HepG2 (cell line): ENCODE measurements around the gene TMCO2. TPM values are rescaled to one million over a fixed set of nuclear protein-coding genes. Genes with fewer than 3 reads are reported as not detected.

ENCODE experiments used
- ATAC-seq: fragments of 200-7000 bp; cut with Tn5 transposase; 3 replicates; pipeline ENCODE4 v1.9.1; 2020; ENCODE audit warnings: mild to moderate bottlenecking, moderate library complexity
- BruUV-seq: library from RNA; stranded (reverse); fragments of 400-500 nt; replicated peaks from 2 replicates; lab custom pipeline; 2021; lab: Mats Ljungman, UMichigan
- CTCF ChIA-PET: fragments of 300-600 bp; formaldehyde crosslinking; extraction: SDS; loops from one replicate; lab custom pipeline; 2021; ENCODE audit warnings: low total read pairs, inconsistent platforms, low intra/inter-chr PET ratio; lab: Yijun Ruan, JAX
- POLR2A ChIA-PET: fragments of 350-600 bp; sonication (Branson Sonifier 250); formaldehyde crosslinking; loops from one replicate; lab custom pipeline; 2020; ENCODE audit warnings: antibody characterized with exemption, inconsistent platforms; lab: Yijun Ruan, JAX
- DNase-seq: peaks from one replicate; pipeline ENCODE4 v3.0.0-alpha.2; 2015; ENCODE audit warnings: low spot score
- FAIRE-seq: peaks from 3 replicates; lab custom pipeline; 2011; peaks lifted over from hg19 to GRCh38; lab: Jason Lieb, UNC
- H2AFZ ChIP-seq: one replicate; pipeline ENCODE4 v1.6.1; 2011; ENCODE audit warnings: low read length, inconsistent platforms
- H3K27ac ChIP-seq: fragments of 300-600 bp; 3 replicates; pipeline ENCODE4 v1.8.0; 2011; ENCODE audit warnings: mixed run types, mild to moderate bottlenecking, mixed read lengths, low read length, inconsistent platforms; ENCODE audit not compliant: insufficient read depth; ENCODE audit errors: extremely low read length
- H3K27me3 ChIP-seq, 2 experiments: fragments of 200-600 bp in 1 of 2; 2 replicates in 1 of 2; 3 replicates in 1 of 2; pipeline versions ENCODE4 v1.6.0 to v1.8.0; 2011; ENCODE audit warnings: low read length in 2 of 2, mild to moderate bottlenecking in 2 of 2, moderate library complexity in 2 of 2, inconsistent platforms in 1 of 2; ENCODE audit not compliant: insufficient read depth in 2 of 2, control insufficient read depth in 1 of 2
- H3K36me3 ChIP-seq, 2 experiments: fragments of 200-600 bp in 1 of 2; replicated peaks in 1 of 2; 2 replicates in 1 of 2; 3 replicates in 1 of 2; pipeline versions ENCODE4 v1.5.1 to v1.8.0; 2011; ENCODE audit warnings: low read length in 2 of 2, inconsistent platforms in 1 of 2; ENCODE audit not compliant: insufficient read depth in 2 of 2, control insufficient read depth in 1 of 2
- H3K4me1 ChIP-seq: 2 replicates; pipeline ENCODE4 v1.5.1; 2012; ENCODE audit warnings: low read length, inconsistent platforms; ENCODE audit not compliant: insufficient read depth
- H3K4me2 ChIP-seq: 2 replicates; pipeline ENCODE4 v1.6.0; 2011; ENCODE audit warnings: low read depth, low read length, inconsistent platforms
- H3K4me3 ChIP-seq, 3 experiments: fragments of 200-600 bp in 1 of 3; sonication (generic), shearing (Covaris generic) in 1 of 3; replicated peaks in 1 of 3; 2 replicates each; pipeline ENCODE4 v1.5.1; 2011 to 2016; ENCODE audit warnings: low read length in 3 of 3, inconsistent platforms in 2 of 3, low read depth in 2 of 3, mild to moderate bottlenecking in 2 of 3, control low read depth in 1 of 3, mixed read lengths in 1 of 3; ENCODE audit not compliant: insufficient read depth in 1 of 3
- H3K79me2 ChIP-seq: one replicate; pipeline ENCODE4 v1.6.1; 2011; ENCODE audit warnings: low read length, inconsistent platforms; ENCODE audit not compliant: insufficient read depth
- H3K9ac ChIP-seq: 2 replicates; pipeline ENCODE4 v1.6.0; 2011; ENCODE audit warnings: mild to moderate bottlenecking, low read depth, low read length, inconsistent platforms; ENCODE audit not compliant: insufficient read depth
- H3K9me3 ChIP-seq: 2 replicates; pipeline ENCODE4 v1.5.1; 2012; ENCODE audit warnings: mild to moderate bottlenecking, low read length
- H4K20me1 ChIP-seq: 2 replicates; pipeline ENCODE4 v1.6.0; 2011; ENCODE audit warnings: inconsistent platforms, mild to moderate bottlenecking, low read length, moderate library complexity; ENCODE audit not compliant: insufficient read depth
- BCL3 ChIP-seq: sonication (generic); formaldehyde crosslinking; IDR thresholded peaks from 2 replicates; pipeline ENCODE4 v1.5.1; 2020; ENCODE audit warnings: mild to moderate bottlenecking, missing genetic modification reagents, moderate library complexity
- DNMT1 ChIP-seq: sonication (generic); formaldehyde crosslinking; IDR thresholded peaks from 2 replicates; pipeline ENCODE4 v1.5.1; 2020; ENCODE audit warnings: mild to moderate bottlenecking, missing genetic modification reagents
- ELF3 ChIP-seq: IDR thresholded peaks from 2 replicates; pipeline ENCODE4 v1.6.1; 2016; ENCODE audit warnings: missing genetic modification reagents, missing compliant biosample characterization
- HDAC2 ChIP-seq: sonication (generic); formaldehyde crosslinking; IDR thresholded peaks from 2 replicates; pipeline ENCODE4 v1.4.0; 2020; ENCODE audit warnings: missing genetic modification reagents
- MXD4 ChIP-seq: IDR thresholded peaks from 2 replicates; pipeline ENCODE4 v1.6.1; 2016; ENCODE audit warnings: mild to moderate bottlenecking, missing biosample characterization, missing genetic modification reagents
- SALL1 ChIP-seq: sonication (generic); formaldehyde crosslinking; IDR thresholded peaks from 2 replicates; pipeline ENCODE4 v1.8.0; 2022; ENCODE audit warnings: mild to moderate bottlenecking, missing genetic modification reagents
- ZEB1 ChIP-seq: IDR thresholded peaks from 2 replicates; pipeline ENCODE4 v1.6.1; 2012; ENCODE audit warnings: mild to moderate bottlenecking, low read depth, inconsistent platforms; ENCODE audit not compliant: insufficient replicate concordance
- ZNF326 ChIP-seq: sonication (generic); formaldehyde crosslinking; IDR thresholded peaks from 2 replicates; pipeline ENCODE4 v1.4.0; 2020; ENCODE audit warnings: missing genetic modification reagents, borderline replicate concordance
- ZNF343 ChIP-seq: sonication (generic); formaldehyde crosslinking; IDR thresholded peaks from 2 replicates; pipeline ENCODE4 v1.4.0; 2020; ENCODE audit warnings: mild to moderate bottlenecking, missing genetic modification reagents
- ZNF484 ChIP-seq: sonication (generic); formaldehyde crosslinking; IDR thresholded peaks from 2 replicates; pipeline ENCODE4 v1.5.1; 2020; ENCODE audit warnings: mild to moderate bottlenecking, low read depth, missing genetic modification reagents, borderline replicate concordance
- ZNF577 ChIP-seq: sonication (generic); formaldehyde crosslinking; IDR thresholded peaks from 2 replicates; pipeline ENCODE4 v1.4.0; 2020; ENCODE audit warnings: mild to moderate bottlenecking, low read depth, missing genetic modification reagents, borderline replicate concordance
- ZNF766 ChIP-seq: sonication (generic); formaldehyde crosslinking; IDR thresholded peaks from 2 replicates; pipeline ENCODE4 v1.5.0; 2020; ENCODE audit warnings: missing genetic modification reagents, borderline replicate concordance
- ZNF883 ChIP-seq: sonication (generic); formaldehyde crosslinking; IDR thresholded peaks from 2 replicates; pipeline ENCODE4 v1.5.1; 2020; ENCODE audit warnings: mild to moderate bottlenecking, missing genetic modification reagents; ENCODE audit errors: not compliant biosample characterization
- WGBS: methylation state at CpG from one replicate; pipeline ENCODE4 v1.1.6; 2017; ENCODE audit warnings: low lambda C conversion rate; 5-methylcytosine and 5-hydroxymethylcytosine counted together
- in situ Hi-C: cut with HindIII; loops from 2 replicates; pipeline ENCODE4 v1.10.0; 2017; ENCODE audit warnings: low pct_unique_long_range_greater_than_20kb; ENCODE audit not compliant: extremely low pct_ligation_motif_present
- intact Hi-C: fragments of 100-400 bp; cut with micrococcal nuclease; formaldehyde crosslinking; loops from one replicate; pipeline ENCODE4 v1.10.0; 2022; ENCODE audit not compliant: unreplicated experiment
- polyA plus RNA-seq, 8 experiments: library from polyadenylated mRNA; depleted of rRNA in 3 of 8; stranded (reverse) in 7 of 8; unstranded in 1 of 8; fragments of >200 nt; fragmentation: Illumina TruSeq in 4 of 8; extraction: Trizol in 4 of 8; gene quantifications; 2 replicates each; pipeline versions ENCODE4 v1.2.1 to v1.2.3, GENCODE V29; 2011 to 2016; ENCODE audit warnings: low read depth in 4 of 8, missing spikeins in 1 of 8, mixed read lengths in 1 of 8; ENCODE audit not compliant: insufficient read depth in 1 of 8
- total RNA-seq, 5 experiments: library from RNA; depleted of rRNA; stranded (reverse); fragments of >200 nt; fragmentation: Illumina TruSeq; extraction: Trizol; gene quantifications; 2 replicates each; pipeline ENCODE4 v1.2.3, GENCODE V29; 2016; ENCODE audit warnings: low read depth in 1 of 5
- TF ChIP-seq, protein P1 (sequence below), 2 experiments: IDR thresholded peaks; 2 replicates each; pipeline ENCODE4 v1.6.1; 2011 to 2012; ENCODE audit warnings: low read length in 2 of 2, borderline replicate concordance in 1 of 2, low read depth in 1 of 2, mild to moderate bottlenecking in 1 of 2, moderate library complexity in 1 of 2
- TF ChIP-seq, protein P2 (sequence below): sonication (generic); formaldehyde crosslinking; IDR thresholded peaks from 2 replicates; pipeline ENCODE4 v1.8.1; 2023; ENCODE audit warnings: mild to moderate bottlenecking, missing genetic modification reagents, borderline replicate concordance

The TMCO2 gene
- total and polyA plus RNA-seq, 2 of the 13 experiments (the other 11 are each of a cell fraction or from before 2014, with no cell fraction given) = not detected

DNA sequence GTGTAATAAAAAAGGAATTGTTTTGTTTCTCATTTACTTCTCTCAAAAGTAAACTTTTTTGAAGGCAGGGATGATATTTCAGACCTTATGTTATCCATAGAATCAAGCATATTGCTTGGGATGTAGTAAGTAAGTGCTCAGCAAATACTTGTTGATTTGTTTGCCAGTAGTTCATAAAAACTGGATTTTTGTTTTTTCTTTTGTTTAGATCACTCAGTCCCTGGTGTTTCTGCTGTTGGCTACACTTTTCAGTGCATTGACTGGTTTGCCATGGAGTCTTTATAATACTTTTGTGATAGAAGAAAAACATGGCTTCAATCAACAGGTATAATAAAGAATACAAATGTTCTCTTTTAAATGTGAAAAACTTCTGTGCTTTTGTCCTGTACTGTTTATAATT is 20.5 kb downstream of the TMCO2 start (continued):
- TF ChIP-seq ZNF883 (CRISPR knock-in tag) = no peak
- no peak for TF ChIP-seq ZNF577 (CRISPR knock-in tag)
- TF ChIP-seq ZNF343 (CRISPR knock-in tag) = no peak

DNA sequence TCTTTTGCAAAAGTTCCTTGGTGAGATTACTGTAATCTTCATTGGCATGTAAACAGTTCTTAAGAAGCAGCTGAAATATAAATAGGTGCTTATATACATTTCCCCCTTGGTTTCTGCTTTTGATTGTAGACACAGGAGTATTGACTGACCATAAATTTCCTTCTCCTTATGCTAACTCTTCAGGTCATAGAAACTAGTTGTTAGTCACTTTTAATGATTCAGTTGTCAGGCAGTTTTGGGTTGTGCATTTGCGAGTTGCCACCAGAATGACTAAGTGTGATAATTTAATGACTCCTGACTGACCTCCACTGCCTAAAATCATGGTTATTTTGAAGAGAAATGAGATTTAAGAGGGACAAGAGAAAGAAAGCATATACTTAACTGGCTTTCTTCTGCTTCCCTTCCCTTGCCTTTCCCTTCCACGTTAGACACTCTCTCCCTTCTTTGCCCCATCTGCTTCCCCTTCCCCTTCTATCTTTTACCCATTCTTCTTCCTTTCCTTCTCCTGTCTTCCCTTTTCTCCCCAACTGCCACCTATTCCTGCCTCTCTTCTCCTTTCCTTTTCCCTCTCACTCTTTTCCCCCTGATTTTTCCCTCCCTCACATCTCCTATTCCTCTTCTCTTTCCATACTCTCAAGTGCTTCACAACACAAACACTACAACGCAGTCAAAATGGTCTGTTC is 22.6 kb downstream of the TMCO2 start:
- TF ChIP-seq ZNF326 (CRISPR knock-in tag) = no peak
- TF ChIP-seq DNMT1 = no peak
- no peak for TF ChIP-seq ZNF766 (CRISPR knock-in tag)
- no peak for TF ChIP-seq ZNF484 (CRISPR knock-in tag)
- TF ChIP-seq HDAC2 (CRISPR knock-in tag) = no peak
- no peak for TF ChIP-seq ZEB1
- TF ChIP-seq, protein P1, sequence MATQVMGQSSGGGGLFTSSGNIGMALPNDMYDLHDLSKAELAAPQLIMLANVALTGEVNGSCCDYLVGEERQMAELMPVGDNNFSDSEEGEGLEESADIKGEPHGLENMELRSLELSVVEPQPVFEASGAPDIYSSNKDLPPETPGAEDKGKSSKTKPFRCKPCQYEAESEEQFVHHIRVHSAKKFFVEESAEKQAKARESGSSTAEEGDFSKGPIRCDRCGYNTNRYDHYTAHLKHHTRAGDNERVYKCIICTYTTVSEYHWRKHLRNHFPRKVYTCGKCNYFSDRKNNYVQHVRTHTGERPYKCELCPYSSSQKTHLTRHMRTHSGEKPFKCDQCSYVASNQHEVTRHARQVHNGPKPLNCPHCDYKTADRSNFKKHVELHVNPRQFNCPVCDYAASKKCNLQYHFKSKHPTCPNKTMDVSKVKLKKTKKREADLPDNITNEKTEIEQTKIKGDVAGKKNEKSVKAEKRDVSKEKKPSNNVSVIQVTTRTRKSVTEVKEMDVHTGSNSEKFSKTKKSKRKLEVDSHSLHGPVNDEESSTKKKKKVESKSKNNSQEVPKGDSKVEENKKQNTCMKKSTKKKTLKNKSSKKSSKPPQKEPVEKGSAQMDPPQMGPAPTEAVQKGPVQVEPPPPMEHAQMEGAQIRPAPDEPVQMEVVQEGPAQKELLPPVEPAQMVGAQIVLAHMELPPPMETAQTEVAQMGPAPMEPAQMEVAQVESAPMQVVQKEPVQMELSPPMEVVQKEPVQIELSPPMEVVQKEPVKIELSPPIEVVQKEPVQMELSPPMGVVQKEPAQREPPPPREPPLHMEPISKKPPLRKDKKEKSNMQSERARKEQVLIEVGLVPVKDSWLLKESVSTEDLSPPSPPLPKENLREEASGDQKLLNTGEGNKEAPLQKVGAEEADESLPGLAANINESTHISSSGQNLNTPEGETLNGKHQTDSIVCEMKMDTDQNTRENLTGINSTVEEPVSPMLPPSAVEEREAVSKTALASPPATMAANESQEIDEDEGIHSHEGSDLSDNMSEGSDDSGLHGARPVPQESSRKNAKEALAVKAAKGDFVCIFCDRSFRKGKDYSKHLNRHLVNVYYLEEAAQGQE (IDR thresholded peaks at IDR 0.05; ENCODE audit: borderline replicate concordance in 1 of 2, low read depth in 1 of 2, low read length in 2 of 2) = no peak
- TF ChIP-seq SALL1 = no peak
- TF ChIP-seq, protein P2, sequence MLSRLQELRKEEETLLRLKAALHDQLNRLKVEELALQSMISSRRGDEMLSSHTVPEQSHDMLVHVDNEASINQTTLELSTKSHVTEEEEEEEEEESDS (CRISPR knock-in tag) = no peak
- TF ChIP-seq BCL3 (CRISPR knock-in tag) = no peak
- no peak for TF ChIP-seq MXD4 (CRISPR knock-in tag)
- TF ChIP-seq ELF3 (CRISPR knock-in tag) = no peak
- Histone ChIP-seq H3K36me3 (peaks cover 8 to 66% of the 10 kb centered on the region in 2 experiments; a peak in 4 of 5 replicates), H4K20me1 (no peaks in the 10 kb centered on the region), H3K27me3 (no peaks in the 10 kb centered on the region), H2AFZ (no peak overlapping the region), H3K27ac (no peak overlapping the region), H3K79me2 (peaks cover 9% of the 10 kb centered on the region), H3K4me1 (no peaks in the 10 kb centered on the region), H3K9me3 (no peaks in the 10 kb centered on the region), H3K4me2 (no peak overlapping the region), H3K4me3 (no peak overlapping the region), H3K9ac (no peak overlapping the region)
- no peak for DNase-seq
- no peak for ATAC-seq
- 62% methylated on average over 3 of the region's 3 CpGs for WGBS
- intact Hi-C loops = no loop called here
- no TSS peak for BruUV-seq
- ChIA-PET CTCF (no interaction called here), POLR2A (no interaction called here)
- FAIRE-seq = no peak
- in situ Hi-C loops = no loop called here
